Measurements from ENCODE around the gene SGPL1.
"Not testable (repeated sequence)": the region's sequence is repeated elsewhere in the genome, so short reads cannot be mapped to it uniquely, and the experiment has no call there.

Gene SGPL1, protein sequence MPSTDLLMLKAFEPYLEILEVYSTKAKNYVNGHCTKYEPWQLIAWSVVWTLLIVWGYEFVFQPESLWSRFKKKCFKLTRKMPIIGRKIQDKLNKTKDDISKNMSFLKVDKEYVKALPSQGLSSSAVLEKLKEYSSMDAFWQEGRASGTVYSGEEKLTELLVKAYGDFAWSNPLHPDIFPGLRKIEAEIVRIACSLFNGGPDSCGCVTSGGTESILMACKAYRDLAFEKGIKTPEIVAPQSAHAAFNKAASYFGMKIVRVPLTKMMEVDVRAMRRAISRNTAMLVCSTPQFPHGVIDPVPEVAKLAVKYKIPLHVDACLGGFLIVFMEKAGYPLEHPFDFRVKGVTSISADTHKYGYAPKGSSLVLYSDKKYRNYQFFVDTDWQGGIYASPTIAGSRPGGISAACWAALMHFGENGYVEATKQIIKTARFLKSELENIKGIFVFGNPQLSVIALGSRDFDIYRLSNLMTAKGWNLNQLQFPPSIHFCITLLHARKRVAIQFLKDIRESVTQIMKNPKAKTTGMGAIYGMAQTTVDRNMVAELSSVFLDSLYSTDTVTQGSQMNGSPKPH

DNA sequence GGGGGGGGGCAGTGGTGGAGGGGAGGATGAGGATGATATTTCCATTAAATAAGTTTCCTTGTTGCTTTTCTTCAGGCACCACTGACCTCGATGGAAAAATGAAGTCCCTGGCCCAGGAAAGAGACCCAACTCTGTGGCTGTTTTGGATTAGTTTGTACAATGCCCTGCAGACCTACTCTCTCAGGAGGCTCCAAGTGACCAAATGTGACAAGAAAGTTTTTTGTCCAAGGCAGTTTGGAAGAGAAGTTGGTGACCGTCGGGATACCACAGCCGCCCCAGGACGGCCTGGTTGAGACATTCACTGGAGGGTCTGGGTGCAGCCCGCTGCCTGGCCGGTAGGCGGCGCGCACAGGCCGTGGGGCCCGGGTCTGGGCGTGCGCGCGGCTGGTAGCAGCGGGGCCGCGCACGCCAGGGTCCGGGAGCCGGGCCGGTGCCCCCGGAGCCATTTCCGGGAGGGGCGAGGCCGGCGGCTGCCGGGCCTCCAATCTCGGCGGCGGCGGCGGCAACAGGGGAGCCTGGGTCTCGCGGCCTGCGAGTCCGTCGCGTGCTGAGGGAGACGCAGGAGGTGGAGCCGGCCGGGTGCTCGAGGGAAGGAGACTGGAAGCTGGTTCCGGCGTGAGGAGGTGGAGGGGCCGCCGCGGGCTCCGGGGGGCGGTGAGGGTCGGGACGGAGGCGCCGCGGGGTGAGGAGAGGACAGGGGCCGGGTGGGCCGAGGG, at the start of gene SGPL1:
Gene SGPL1, plus strand, starts transcription at position 445 of the 716 bp plus-strand sequence. CDS start 906 bp downstream, outside the sequence.
- peak; percentile 79 for DNase-seq (ENCODE audit: low spot score)

DNA sequence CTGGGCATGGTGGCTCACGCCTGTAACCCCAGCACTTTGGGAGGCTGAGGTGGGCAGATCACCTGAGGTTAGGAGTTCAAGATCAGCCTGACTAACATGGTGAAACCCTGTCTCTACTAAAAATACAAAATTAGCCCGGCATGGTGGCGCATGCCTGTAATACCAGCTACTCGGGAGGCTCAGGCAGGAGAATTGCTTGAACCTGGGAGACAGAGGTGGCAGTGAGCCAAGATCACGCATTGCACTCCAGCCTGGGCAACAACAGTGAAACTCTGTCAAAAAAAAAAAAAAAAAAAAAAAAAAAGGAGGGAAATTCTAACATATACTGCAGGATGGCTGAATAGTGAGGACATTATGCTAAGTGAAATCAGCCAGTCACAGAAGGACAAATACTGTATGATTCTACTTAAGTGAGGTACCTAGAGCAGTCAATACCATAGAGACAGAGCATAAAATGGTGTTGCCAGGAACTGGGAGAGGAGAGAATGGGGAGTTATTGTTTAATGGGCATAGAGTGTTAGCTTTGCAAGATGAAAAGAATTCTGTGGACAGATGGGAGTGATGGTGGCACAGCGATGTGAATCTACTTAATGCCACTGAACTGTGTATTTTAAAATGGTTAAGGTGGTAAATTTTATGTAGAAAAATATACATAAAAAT, 47.6 kb upstream of the SGPL1 start:
- DNase-seq (ENCODE audit: low spot score): not testable (repeated sequence)

DNA sequence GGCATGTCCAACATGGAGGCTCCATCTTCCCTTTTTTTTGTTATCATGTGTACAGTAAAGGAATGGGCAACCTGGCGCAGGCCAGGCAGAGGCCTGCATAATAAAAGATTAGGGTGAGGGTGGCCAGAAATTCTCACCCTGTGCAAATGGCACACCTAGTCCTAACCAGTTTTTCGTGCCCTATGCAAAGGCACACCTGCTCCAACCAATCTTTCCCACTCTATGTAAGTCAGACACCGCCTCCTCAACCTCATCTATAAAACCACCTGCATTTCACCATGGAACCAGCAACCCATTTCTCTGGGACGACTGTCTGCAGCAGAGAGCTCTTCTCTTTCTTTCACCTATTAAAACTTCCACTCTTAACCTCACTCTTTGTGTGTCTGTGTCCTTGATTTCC, 46.6 kb upstream of the SGPL1 start:
- no peak for DNase-seq (ENCODE audit: low spot score)

GRCh38 chr10:70770001-70770400, 45.7 kb upstream of the SGPL1 start:
- no peak for DNase-seq (ENCODE audit: low spot score)

DNA sequence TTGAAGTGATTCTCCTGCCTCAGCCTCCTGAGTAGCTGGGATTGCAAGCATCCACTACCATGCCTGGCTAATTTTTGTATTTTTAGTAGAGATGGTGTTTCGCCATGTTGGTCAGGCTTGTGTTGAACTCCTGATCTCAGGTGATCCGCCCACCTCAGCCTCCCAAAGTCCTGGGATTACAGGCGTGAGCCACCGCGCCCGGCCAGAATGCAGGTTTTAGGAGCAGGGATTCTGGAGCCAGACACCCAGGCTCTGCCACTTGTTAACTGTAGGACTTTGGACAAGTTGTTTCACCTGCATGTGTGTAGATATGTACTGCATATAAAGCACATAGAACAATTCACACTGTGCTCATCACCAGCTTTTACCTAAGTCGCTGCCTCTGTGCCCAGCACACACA, 45.2 kb upstream of the SGPL1 start:
- not testable (repeated sequence) for DNase-seq (ENCODE audit: low spot score)

DNA sequence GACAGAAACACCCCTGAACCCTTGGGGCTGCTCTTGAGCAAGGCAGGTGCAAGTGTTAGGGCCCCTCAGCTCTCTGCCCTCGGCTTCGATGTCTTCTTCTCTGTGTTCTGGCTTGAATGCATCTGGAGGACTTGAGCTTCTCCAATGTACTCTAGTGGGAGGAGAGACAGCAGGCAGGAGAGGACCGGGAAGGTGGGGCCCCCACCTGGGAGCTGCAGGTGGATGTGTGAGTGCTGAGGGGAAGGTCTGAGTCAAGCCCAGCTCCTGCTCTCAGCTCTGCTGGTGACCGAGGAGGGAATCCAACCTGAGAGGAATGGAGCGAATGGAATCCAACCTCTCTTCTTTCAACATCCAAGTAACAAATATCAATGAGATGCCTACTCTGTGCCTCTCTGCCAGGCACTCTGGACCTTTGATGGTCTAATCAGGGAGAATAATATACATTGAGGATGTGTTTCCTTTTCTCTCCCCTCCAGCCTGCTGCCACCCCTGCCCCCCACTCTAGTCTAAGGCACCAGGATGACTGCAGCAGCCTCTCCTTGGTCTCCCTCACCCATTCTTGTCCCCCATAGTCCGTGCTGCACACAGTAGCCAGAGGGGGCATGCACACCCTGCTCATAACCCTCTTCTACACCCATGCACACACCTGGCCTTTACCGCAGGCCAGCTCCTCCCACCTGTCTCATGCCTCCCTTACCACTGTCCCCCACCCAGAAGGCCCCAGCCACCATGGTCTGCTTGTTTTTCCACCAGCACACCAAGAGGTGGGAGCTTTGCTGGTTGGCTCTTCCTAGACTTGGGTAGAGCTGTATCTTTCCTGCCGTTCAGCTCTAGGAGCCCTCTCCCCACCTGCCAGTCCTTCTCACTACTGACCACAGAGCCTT, 44.2 kb upstream of the SGPL1 start:
- DNase-seq (ENCODE audit: low spot score): no peak

- DNase-seq (ENCODE audit: low spot score): no peak
Observed at GRCh38 chr10:70772627-70773026, 43.1 kb upstream of the SGPL1 start.

GRCh38 chr10:70773461-70773860, 42.3 kb upstream of the SGPL1 start:
- no peak for DNase-seq (ENCODE audit: low spot score)

GRCh38 chr10:70773965-70774809, 41.6 kb upstream of the SGPL1 start:
- DNase-seq (ENCODE audit: low spot score): no peak

DNA sequence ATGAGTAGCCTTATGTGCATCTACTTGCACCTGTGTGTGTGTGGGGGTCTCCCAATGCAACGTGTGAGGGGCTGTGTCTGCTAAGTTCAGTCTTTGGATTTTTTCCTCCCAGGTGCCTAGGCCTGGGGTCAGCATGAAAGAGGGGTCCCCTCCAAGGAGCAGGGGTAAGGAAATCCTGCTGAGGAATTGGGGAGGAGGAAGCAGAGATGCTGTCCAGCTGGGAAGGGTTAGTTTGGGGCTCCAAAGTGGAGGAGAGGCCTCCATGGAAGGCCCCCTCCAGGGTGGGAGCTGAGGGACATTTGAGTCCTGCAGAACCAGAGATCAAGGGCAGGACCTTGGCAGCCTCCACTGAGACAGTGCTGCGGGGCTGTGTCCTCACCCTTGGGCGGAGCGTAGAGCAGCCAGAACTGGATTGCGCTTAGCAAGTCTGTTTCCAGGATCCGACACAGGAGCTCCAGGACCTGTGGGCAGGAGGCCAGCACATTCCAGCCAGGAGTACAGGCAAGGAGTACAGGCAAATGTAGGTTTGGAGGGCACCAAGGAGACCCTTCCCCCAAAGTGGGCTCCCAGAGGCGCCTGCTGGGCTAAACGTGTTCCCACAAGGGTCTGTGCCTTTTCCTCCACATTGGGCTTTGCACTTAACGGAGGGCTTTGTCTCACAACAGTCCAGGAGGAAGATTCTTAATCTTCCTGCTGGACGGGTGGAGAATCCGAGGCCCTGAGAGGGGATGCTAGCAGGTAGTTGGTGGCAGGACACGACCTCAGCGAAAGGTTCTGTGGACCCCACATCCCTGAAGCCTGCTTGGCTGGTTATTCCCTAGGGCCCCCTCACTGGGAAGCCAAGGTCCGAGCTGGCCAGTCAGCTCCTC, 40.7 kb upstream of the SGPL1 start:
- no peak for DNase-seq (ENCODE audit: low spot score)

DNA sequence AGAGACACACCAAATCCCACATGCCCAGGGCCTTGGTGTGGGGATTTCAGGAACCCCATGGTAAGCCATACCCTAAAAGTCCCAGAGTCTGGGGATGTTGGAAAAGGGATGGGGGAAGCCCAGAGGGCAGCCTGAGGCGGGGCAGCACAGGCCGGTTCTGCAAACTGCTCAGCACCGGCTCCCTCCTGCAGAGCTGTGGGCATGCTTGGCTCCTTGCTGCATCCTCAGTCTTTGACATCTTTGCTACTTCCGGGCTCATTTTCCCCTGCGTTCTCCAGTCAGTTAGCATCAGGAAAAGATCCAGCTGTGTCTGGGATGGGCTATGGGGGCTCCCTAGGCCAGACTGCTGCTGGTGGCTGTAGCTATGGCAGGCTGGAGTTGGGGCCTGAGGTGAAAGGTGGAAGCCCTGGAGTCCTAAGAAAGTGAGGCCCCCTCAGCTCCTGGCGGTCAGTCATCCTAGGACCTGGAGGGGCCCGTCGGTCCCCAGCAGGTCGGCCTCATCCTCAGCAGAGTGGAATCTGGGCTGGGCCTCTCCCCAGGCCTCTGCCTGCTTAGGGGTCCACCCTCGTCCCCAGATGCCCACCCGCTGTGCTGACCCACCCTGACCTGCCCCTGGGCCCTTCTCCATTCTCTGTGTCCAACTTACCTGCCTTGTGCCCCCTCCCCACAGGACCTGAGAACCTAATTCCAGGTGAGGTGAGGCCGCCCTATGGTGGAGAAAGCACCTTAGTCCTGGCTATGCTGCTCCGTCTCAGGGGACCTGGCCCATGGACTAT, 39.9 kb upstream of the SGPL1 start:
- no peak for DNase-seq (ENCODE audit: low spot score)

- DNase-seq (ENCODE audit: low spot score): no peak
Observed at GRCh38 chr10:70776455-70777005, 39.2 kb upstream of the SGPL1 start.

- no peak for DNase-seq (ENCODE audit: low spot score)
Observed at GRCh38 chr10:70777063-70777875, 38.5 kb upstream of the SGPL1 start.

- no peak for DNase-seq (ENCODE audit: low spot score)
Observed at GRCh38 chr10:70778267-70778924, 37.4 kb upstream of the SGPL1 start.

- DNase-seq (ENCODE audit: low spot score): no peak
Observed at GRCh38 chr10:70779088-70779487, 36.7 kb upstream of the SGPL1 start.

DNA sequence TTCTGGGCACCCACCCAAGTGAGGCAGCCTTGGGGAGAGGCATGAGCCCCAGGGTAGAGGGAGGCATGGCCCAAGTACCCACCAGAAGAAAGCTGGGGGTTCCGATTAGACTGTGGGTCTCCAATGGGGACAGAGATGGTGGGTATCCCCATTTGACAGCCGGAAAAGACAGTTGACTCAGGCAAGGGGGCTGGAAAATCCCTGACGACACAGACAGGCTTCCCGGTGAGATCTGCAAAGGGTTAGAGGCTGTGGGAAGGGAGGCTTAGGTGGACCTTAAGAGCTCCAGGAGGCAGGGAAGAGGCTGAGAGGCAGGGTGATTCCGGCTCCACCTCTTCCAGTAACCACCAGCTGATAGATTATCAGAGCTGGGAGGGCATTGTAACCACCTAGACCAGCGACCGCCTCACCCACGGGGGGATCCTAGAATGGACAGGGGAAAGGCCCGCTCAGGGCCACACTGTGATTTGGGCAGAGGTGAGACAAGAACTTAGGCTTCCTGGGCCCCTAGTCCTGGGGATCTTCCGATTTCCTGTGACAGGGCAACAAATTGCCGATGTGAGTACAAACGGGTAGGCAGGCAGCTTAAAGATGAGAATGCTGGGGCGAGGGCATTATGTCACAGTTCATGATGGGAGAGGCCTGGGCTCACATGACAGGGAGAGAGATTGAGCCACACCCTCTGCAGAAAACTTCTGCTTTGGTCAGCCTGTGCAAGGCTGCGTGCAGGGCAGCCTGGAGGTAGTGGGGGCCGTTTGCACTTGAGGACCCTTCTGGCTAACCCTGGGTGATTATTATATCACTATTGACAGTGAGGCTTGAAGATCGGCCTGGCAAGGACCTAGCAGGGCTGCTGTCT, 36.0 kb upstream of the SGPL1 start:
- DNase-seq (ENCODE audit: low spot score): no peak

All from HuH-7.5 (cell line).